HG03045 (cell line): ENCODE results near the gene GFOD1.

Experiments used
- ATAC-seq: cut with Tn5 transposase; IDR thresholded peaks from one replicate; pipeline ENCODE4 v1.9.1; 2021; ENCODE audit warnings: mild to moderate bottlenecking, moderate library complexity; ENCODE audit not compliant: unreplicated experiment

The GFOD1 gene

DNA sequence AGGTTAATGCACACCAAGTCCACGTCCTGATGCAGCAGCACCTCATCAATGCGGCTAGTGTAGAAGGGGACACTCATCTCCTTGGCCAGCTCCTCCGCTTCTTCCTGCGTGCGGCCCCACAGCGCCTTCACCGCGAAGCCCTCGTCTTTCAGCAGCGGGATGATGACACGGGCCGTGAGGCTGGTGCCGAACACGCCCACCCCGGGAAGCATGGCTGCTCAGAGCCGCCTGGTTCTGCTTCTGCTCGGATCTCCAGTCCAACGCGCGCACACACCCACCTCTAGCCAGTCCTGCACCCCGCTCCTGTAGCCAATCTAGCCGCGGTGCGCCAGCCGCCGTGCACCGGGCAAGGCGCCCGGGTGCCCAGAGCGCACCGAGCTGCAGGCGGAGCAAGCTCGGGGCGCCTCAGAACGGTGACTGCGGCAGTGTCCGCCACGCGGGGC lies 700 bp downstream of the GFOD1 start:
- peak; percentile 29 for ATAC-seq

DNA sequence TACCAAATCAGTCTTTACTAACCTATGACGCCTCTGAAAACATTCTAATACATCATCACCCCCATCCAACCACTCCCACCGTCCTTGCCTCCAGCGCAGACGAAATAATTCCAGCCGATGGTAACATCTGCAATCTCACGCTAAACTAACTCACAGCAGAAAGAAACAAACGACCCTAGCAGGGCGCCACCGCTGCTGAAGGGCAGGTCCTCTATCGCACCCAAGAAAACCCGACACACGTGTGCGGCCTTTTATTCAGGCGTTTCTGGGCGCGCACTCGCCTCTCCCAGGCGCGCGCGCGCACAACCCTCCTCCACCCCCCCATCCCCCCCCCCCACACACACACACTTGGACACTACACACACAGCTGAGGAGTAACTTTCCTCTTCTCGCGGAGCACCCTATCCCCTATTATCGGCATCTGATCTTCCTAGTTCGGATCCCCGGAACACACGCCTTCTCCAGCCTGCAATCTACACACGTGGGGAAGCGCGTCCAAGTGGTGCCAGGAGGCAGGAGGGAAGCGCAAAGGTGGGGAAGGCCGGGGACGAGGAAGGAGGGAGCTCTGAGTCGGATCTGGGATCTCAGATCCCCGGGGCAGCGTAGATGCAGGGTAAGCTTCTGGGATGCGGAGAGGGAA lies 1.4 kb downstream of the GFOD1 start:
- ATAC-seq: no peak

DNA sequence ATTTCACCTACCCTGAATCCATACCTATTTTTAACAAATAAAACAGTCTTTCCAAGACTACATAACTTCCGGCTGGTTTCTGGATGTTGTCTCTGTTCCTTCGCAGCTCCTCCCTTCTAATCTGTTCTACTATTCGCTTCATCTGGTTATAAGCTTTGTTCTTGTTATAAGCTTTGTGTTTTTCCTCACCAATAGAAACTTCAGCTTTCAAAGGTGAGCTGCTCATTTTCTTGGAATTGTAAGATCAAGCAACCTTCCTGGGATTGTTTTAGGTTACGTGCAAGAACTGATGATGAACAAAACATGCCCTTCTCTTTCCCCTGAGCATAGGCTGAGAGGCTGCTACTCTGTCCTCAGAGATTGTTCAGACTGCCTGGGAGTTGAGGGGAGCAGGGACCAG lies 2.1 kb downstream of the GFOD1 start:
- ATAC-seq: no peak

DNA sequence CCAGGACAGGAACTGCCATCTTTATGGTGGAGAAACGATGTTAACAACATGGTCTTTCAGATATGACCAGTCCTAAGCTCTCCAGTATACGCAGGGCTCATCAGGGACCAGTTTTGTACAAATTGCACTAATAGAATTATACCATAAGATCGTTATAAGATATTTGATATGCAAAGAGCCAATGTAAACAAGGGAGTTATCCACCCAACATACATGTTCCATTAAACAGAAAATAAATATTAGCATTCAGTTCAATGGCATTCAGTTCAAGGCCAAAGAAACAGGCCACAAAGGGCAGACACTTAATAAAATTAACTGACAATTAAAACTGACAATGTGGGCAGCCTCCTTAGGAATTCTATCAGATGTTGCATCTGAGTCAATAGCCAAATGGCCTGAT lies 2.6 kb downstream of the GFOD1 start:
- ATAC-seq: no peak

DNA sequence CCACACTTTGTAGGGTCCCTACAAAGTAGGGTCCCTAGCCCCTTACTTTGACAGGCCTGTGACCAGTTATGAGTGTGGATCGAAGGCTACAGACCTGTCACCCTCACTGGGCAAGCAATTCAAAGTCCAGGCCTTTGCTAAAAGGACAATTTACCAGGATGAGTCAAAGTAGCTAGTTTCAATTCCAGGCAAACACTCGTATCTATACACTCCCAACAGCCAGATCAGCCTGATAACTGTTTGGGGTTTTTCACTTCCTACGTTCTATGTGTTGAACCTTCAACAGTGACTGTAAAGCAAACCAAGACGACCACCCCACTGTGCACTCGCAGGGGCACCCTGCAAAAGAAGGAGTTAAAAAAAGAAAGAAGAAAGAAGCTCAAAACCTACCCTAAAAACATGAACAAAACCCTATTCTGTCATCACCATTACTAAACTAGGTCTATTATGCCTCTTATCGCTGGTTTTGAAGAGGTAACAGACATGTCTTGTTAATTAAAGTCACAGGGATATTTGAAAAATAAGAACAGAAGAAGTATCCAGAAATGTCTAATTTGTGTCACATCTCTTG lies 3.2 kb downstream of the GFOD1 start:
- ATAC-seq: no peak

DNA sequence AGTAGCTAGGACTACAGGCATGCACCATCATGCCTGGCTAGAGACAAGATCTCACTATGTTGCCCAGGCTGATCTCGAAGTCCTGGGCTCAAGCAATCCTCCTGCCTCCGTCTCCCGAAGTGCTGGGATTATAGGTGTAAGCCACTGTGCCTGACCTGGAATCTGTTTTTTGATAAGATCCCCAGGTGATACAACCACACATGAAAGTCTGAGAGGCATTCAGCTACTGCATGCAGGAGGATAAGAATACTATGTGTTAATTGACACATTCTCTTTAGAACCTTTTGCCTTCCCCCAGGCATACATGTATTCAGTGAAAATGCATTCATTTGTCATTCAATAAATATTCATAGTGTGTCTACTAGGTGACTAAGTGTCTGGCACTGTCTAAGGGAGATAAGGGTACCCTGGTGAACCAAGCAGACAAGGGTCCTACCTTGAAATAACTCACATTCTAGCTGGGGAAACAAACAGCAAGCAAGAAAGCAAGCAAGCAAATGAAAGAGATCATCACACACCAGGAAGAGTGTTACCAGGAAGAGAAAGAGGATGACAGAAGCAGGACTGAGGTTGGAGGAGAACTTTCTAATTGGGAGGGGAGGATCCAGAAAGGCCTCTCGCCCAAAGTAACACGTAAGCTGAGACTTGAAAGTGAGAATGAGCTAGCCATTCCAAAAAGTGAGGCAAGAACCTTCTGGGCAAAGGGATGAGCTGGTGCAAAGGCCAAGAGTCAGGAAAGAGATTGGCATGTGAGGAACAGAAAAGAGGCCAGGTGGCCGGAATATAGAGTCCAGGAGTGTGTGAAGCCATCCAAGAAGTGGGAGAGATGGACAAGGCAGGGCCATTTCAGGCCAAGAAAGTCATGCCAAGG lies 6.5 kb downstream of the GFOD1 start:
- ATAC-seq: no peak

DNA sequence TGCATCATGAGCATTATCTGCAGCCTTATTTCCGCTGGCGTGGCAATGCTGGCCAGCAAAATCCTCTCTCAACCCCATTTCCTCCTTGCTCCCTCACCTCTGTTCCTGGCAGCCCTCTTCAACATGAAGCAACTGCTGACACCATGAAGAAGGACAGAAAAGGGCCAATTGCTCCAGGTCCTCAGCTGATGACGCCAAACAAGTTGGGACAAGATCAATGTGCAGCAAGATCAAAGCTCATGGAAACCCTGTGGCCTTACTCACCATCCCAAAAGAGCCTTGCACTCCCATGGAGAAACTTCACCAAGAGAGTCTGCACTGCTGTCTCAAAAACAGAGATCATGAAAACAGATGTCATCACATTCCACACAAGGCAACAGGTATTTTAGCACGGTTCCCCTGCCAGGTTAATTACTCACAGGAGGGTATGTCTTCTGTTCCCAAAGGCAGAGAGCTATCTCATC lies 7.4 kb downstream of the GFOD1 start:
- no peak for ATAC-seq

DNA sequence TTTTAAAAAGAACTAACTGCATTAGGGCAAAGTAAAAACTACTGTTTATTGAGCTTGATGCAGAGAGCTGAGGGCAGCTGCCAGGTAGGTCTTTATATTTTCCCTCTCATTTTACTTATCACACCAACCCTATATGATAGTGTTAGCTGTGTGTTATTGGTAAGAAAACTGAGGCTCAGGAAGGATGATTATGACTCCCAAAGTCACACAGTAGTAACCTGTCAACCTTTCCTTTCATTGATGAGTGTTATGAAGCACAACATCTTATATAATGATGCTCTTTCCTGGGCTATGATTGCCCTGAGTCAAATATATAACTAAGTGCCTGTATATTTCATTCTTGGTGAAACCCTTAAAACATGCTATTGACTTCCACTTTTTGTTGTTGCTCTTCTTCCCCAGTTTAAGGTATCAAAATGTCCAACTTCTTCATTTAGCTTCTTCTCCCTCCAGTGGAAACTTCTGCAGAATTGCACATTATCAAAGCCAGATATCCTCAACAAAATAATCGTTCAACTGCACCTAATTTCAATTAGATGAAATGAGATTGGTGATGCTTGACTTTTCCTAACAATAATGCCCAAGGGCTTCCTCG lies 8.1 kb downstream of the GFOD1 start:
- ATAC-seq: no peak

DNA sequence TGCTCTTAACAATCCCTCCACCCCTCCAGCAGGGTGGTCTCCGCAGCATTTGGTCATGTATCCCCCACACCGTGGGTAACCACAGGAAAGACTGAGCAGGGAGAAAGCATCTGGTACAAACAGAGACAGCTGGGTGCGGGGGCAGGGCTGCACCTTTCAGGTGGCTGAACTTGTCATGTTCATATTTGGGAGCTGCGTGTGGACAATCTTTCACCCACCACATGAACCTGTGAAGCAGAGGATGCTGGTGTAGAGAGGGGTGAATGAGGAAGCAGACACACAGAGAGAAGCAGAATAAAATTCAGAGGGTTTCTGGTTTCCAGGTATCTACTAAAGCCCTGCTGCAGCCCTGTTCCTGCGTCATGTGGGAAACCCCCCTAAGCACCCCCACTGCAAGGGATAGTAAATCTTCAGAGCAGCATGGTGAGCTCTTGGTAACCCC lies 8.9 kb downstream of the GFOD1 start:
- no peak for ATAC-seq

DNA sequence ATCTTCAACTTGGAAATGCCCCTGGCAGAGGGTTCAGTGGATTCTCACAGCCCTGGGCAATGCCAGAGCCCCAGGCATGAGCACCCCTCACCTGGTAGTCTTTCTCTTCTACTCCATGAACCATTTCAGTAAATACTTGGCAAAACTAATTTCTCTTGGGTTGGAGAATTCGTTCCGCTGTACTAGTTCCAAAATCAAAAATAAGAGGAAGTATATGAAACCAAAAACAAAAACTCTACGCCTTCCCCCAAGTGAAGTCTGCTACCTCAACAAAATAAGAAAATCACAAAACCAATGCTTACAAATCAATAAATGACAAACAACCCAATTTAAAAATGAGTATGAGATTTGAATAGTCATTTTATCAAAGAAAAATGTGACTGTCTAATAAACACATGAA lies 12.6 kb downstream of the GFOD1 start:
- no peak for ATAC-seq

DNA sequence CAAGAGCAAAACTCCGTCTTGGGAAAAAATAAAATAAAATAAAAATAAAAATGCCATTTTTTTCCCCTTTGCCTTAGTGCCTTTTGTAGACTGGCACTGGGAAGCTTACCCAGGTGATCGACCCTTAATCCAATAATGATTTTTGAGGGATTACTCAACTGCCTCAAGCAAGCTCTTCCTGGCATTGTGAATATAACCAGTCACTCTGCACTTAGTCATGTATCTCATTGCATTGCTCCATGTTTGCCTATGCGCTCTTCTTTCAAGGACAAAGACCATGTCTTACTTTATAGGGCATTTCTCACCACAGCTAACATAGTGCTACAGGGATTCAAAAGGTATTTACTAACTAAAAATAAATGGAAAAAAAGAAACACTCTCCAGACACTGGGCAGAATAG lies 13.0 kb downstream of the GFOD1 start:
- no peak for ATAC-seq

DNA sequence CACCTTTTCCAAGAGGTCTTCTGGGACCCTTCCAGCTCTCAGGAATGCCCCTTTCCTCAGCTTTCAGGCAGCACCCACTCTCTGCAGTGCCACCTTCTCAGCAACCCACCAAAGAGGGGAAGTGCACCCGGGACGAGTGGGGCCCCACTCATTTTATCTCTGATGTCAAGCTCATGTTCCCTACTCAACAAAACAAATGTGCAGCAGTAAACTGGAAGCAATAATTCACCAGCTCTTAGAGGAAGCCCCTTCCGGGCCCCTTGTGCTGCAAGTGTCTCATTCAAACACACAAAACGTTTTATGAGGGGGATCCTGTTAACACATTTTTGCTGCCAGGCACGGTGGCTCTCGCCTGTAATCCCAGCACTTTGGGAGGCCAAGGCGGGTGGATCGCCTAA lies 13.6 kb downstream of the GFOD1 start:
- ATAC-seq: no peak

DNA sequence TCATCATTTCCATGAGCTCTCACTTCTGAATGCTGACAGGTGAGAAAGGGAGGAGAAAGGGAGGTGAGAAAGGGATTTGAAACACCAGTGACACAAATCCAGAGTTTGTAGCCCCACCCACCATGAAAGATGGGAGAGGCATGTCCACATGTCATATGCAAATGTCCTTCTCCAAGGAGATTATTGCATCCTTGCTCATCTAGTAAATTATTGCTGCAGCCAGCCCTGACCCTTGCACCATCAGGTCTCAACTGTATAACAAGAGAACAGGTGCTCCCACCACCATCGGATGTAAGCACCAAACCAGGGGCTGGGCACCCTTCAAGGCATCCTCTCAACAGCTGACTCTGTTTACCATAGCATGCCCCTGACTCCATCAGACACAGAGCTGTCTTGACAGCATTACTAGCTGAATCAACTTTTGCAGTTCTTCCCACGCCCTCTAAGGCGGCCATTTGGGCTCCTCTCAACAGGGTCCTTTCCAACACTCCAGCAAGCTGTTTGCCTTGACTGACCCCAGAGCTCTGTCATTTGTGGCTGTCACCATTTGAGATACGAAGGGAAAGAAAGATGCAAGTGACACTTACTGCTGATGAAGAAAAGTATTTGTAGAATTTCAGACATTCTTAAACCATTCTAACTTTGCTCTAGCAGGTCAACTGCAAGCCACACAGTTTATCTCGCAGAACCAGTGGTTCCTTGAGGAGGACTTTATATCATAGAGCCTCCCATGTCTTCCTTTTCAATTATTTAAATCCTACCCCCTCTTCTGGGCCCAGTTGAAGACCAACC lies 14.2 kb downstream of the GFOD1 start:
- no peak for ATAC-seq

DNA sequence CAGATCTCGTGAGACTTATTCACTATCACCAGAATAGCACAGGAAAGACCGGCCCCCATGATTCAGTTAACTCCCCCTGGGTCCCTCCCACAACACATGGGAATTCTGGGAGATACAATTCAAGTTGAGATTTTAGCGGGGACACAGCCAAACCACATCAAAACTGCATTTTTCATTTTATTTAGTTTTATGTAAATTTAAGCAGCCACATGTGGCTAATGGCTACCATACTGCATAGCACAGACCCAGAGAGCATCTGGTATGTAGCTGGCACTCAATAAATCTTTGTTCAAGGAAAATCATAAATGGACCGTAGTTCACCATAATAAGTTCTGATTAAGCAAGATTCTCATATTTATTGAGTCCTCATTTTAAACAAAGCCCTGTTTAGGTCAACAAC lies 15.3 kb downstream of the GFOD1 start:
- ATAC-seq: no peak

DNA sequence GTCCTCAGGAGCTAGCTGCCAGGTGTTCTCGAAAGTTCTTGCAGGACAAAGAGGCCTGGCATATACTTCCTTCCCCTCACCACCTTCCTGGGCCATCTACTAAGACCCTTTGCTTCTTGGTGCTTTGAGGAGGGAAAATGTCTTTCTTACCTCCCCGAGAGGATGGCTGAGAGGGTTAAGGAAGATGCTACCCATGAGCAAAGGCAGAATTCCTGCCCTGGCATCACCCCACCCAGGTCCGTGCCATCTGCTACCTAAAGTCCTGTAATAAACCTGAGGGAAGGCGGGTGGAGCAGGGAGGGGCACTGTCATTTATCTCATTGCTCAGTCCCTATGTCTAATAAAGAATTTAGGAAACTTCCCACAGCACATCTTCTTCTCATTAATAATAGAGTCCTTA lies 16.2 kb downstream of the GFOD1 start:
- no peak for ATAC-seq

DNA sequence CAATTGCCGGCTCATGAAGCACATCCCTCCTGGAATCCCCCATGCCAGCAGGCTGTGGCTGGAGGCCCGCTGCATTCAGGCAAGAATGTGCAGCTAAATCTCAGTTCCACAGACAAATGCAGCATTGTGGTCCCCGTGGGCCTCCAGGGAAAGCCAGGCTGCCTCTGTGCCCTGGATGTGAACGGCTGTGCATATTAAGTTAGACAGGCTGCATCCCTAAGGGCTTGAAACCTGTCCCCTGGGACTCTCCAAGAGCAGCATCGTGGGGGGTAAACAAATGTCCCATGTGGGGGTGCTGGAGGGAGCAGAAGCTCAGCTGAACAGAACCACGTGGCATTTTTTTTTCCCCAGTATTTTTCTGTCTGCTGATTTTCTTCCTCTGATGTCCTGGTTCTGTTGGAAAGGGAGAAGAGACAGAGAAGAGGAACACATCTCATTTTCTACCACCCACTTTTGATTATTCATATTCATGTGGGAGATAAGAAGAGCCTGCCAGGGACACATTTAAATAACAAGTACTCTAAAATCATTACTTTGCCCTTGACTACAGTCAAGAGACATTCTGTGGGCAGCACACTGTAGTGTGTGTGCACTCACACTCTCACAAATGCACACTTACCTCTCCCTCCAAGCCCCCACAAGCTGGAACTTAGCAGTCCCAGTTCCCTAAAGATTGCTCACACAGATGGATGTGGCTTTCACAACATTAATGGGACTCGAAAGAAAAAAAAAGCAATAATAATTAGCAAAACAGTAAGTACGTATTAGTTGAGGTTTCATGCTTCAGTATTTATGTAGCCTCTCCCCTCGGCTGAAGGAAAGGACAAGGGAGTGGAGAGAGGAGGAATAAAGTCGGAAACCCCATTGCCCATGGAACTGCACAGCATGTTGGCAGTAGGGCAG lies 16.9 kb downstream of the GFOD1 start:
- no peak for ATAC-seq

DNA sequence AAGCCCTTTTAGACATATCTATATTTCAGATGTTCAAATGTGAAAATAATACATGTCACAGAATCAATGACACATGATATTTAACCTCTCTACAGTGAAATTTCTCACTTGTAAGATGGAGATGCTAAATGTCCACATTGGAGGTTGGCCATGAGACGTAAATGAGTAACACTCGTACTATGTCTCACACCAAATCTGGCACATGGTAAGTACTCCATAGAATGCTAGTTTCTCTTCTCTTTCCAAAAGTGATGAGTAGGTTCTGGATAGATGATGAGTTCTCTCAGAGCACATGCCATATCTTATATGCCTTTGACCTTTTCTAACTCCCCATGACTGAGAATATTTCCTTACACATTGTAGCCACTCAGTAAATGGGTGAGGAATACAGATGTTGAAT lies 17.7 kb downstream of the GFOD1 start:
- ATAC-seq: no peak

DNA sequence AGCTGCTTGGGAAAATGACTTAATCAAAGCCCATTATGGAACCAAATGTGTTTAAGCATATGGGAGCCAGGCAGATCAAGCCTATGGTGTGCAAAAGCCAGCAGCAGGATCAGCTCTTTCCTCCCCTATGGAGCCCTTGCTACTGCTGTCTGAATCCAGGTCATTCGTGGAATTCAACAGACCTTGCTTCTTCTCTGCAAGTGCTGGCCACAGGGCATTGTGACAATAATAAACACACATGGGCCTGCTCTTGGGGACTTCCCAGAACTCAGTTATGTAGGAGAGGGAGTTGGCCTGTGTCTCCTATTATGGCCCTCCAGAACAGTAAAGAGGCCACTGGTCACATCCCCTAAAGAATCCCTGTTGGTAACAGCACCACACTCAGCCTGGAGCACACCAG lies 18.6 kb downstream of the GFOD1 start:
- no peak for ATAC-seq

DNA sequence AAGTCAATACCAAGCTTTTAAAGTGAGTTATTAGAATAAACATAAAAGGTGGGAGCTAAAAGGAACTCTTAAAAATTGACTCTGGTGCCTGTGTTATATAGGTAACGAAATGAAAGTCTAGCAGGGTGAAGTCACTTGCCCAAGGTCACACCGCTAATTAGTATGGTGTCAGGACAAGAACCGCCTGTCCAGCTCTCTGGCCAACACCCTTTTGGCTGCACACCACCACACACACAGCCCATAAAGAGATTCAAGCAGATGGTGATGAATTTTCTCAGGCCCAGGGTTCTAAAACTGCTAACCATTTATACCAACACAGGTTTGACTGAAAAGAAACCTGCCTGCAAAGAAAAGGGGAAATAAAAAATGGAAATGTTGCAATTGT lies 20.2 kb downstream of the GFOD1 start:
- ATAC-seq: no peak
